Stimulated activated CD8-positive, alpha-beta memory T cell treated with anti-CD3 and anti-CD28 coated beads, Interleukin-4, amount 100 ng/mL, for 24 hours (primary cell): Measurements from ENCODE around the gene OR8G1.
"Not testable (repeated sequence)": the region's sequence is repeated elsewhere in the genome, so short reads cannot be mapped to it uniquely, and the experiment has no call there.

Experiments used
- DNase-seq: peaks from one replicate; pipeline ENCODE4 v3.0.0-alpha.2; 2020; ENCODE audit warnings: low read depth

OR8G1 gene, protein sequence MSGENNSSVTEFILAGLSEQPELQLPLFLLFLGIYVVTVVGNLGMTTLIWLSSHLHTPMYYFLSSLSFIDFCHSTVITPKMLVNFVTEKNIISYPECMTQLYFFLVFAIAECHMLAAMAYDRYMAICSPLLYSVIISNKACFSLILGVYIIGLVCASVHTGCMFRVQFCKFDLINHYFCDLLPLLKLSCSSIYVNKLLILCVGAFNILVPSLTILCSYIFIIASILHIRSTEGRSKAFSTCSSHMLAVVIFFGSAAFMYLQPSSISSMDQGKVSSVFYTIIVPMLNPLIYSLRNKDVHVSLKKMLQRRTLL

GRCh38 chr11:124240621-124241397 lies at the start of gene OR8G1:
Gene OR8G1 (plus strand): TSS chr11:124241095. CDS start chr11:124249676, 8,581 bp downstream.
- no peak for DNase-seq

DNA sequence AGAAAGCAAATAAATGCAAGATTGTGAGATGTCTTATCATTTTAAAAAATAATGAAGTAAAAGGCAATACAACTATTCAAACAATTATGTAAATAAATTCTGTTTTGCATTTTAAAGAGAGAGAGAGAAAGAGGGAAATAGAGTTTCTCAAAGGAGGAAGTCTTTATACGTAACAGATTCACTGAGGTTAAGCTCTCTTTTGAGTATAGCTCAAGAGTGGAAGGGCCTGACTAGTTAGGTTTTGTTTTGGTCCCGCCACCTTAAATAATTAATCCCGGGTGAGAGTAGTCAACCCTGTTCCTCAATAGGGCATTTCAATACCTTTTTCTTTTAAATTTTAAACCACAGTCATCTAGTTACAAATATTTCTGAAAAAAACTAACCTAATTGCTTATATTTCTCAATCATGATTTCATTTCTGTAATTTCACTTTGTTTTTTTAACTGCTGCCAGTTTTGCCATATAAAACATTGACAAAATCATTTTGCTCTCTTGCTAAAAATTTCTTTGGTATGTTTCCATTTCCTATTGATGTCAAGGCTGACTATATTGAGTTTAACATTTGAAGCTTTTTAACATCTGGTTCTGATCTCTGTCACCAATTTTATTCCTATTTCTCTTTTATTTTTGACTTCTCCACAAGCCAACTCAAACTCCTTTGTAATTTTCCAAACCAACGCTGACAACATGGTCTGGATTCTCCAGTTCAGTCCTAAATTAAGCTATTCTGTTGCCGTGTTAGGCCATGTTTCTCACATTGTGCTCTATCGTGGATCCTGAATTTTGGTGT lies 47.5 kb upstream of the OR8G1 start:
- no peak for DNase-seq

- no peak for DNase-seq
Measured at GRCh38 chr11:124194293-124195188, 46.4 kb upstream of the OR8G1 start.

GRCh38 chr11:124195189-124195734 lies 45.6 kb upstream of the OR8G1 start:
- peak; percentile 8 for DNase-seq

- no peak for DNase-seq
Measured at GRCh38 chr11:124197999-124198398, 42.9 kb upstream of the OR8G1 start.

GRCh38 chr11:124198897-124199296 lies 42.0 kb upstream of the OR8G1 start:
- DNase-seq: no peak

DNA sequence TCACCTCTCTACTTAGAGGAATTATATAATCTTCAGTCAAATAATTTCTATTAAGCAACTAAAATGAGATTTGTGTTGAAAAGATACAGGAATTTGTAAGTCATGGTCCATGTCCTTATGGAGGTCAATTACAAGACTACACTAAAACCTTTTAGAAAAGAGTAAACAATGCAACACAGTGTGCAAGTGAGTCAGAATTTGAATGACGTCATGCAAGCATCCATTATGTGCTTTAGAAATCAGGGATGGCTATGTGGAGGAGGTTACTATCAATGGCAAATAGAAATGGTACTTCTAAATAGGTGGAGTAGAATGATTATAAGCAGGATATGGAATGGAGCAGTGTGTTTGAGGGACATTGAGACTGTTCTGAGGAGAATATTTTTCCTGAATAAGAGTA lies 41.2 kb upstream of the OR8G1 start:
- no peak for DNase-seq

- no peak for DNase-seq
Measured at GRCh38 chr11:124200671-124201070, 40.2 kb upstream of the OR8G1 start.

DNA sequence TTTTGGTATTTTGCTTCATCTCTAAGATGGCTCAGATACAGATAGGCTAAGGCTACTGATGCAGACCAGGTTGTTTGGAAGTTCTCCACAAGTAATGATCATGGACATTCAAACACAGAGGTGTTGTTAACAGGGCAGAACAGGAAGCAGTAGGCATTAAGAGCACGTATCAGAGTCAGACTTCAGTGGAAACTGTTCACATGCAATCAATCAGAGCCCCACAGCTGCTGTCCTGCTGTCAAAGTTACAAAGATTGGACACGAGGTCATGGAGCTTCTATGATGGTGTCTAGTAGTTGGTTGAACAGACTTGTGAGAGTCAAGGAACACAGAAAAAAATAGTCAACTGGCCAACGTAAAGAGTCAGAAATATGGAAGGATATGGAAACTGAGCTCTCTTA lies 37.9 kb upstream of the OR8G1 start:
- no peak for DNase-seq

- DNase-seq: no peak
Measured at GRCh38 chr11:124204008-124204407, 36.9 kb upstream of the OR8G1 start.

GRCh38 chr11:124207102-124207792 lies 33.6 kb upstream of the OR8G1 start:
- no peak for DNase-seq

DNA sequence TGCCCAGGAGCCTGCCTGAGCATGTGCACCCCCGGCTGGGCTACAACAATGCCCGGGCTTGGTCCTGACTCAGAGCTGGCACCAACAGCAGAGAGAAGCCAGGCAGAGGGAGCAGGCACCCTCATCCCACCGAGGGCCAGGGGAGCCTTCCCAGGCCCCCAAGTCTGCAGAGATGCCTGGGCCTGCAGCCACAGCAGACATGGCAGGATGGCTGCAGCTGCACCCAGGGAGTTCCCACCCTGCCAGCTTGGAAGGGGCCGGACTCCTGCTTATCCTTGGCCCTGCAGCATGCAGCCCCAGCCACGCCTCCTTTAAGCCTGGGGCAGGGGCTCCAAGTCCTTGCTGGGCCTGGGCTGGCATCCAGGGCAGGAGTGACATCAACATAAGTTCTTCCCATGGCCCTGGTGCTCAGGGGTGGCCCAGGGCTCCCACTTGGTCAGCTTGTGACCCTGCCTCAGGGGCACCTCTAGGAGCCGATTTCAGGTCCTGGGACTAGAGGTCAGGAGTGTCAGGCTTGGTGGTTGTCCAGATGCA lies 31.0 kb upstream of the OR8G1 start:
- no peak for DNase-seq

DNA sequence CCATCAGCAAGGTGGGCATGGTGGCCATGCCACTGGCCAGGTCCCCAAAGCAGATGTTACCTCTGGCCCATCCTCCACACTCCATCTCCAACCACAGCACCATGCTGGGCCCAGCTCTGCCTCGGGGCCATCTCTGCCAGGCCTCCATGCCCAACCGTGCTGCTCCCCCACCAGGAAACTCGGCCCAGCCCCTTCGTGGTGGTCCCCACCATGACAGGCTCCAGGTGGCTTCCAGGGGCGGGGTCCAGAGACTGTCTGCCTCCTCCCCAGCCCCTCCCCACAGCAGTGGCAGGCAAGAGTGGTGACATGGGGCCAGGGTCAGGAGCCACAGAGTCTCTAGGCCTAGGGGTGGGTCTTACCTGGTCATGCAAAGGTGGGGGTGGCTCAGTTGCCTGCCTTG lies 30.5 kb upstream of the OR8G1 start:
- DNase-seq: no peak

- DNase-seq: no peak
Measured at GRCh38 chr11:124211321-124211720, 29.6 kb upstream of the OR8G1 start.

- no peak for DNase-seq
Measured at GRCh38 chr11:124214027-124214426, 26.9 kb upstream of the OR8G1 start.

- no peak for DNase-seq
Measured at GRCh38 chr11:124219126-124219525, 21.8 kb upstream of the OR8G1 start.

GRCh38 chr11:124222407-124222806 lies 18.5 kb upstream of the OR8G1 start:
- DNase-seq: no peak

GRCh38 chr11:124224618-124225423 lies 16.1 kb upstream of the OR8G1 start:
- DNase-seq: not testable (repeated sequence)

GRCh38 chr11:124225471-124225870 lies 15.4 kb upstream of the OR8G1 start:
- DNase-seq: no peak

DNA sequence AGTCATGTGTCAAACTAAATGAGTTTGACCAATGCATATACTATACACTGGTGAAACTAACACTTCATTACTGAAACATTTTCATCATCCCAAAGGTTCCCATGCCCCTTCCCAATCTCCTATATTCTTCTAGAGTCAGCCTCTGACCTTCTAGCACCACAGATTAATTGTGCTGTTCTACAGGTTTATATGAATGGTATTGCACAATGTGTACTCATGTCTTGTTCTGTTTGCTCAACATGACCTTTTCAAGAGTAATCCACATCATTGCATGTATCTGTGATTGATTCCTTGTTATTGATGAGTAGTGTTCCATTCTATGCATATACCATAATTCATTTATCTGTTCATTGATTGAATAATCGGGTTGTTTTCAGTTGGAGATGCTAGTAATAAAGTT lies 7.5 kb upstream of the OR8G1 start:
- no peak for DNase-seq
